ENCODE data around the gene PAPPA. TPM values are rescaled to one million over a fixed set of nuclear protein-coding genes. Genes with fewer than 3 reads are reported as not detected.

PAPPA gene
- total RNA-seq, 2 donors from 2014 or later, result 0.09 TPM

GRCh38 chr9:116155698-116156039 is 2.1 kb downstream of the PAPPA start:
- H3K27me3 ChIP-seq (ENCODE audit: control insufficient read depth, insufficient read depth, low read length, poor library complexity, severe bottlenecking), result peaks cover 87% of the 10 kb centered on the region
- H3K4me1 Mint-ChIP-seq, result peaks cover 40% of the 10 kb centered on the region
- H3K9ac ChIP-seq (ENCODE audit: extremely low read depth, low read length, poor library complexity, severe bottlenecking), result no peak overlapping the region
- 3 to 5% methylated on average over 6 to 10 of the region's 10 CpGs for WGBS, 2 experiments (ENCODE audit: insufficient coverage in 1 of 2, insufficient read length in 1 of 2)
- peaks cover 92% of the 10 kb centered on the region for H3K27me3 Mint-ChIP-seq (ENCODE audit: insufficient read depth)
- H3K4me1 ChIP-seq (ENCODE audit: control insufficient read depth, insufficient read depth, low read length), result no peaks in the 10 kb centered on the region
- TF ChIP-seq CTCF (conservative IDR thresholded peaks at IDR 0.05), result no peak
- no peaks in the 10 kb centered on the region for H3K36me3 ChIP-seq (ENCODE audit: control insufficient read depth, insufficient read depth, low read length)
- peak overlapping the region; percentile 57 for H3K4me3 ChIP-seq (ENCODE audit: low read length)
- no peaks in the 10 kb centered on the region for H3K9me3 Mint-ChIP-seq
- H3K9me3 ChIP-seq (ENCODE audit: control insufficient read depth, low read length), result no peaks in the 10 kb centered on the region
- peak overlapping the region; percentile 53 for H3K4me3 Mint-ChIP-seq
- DNase-seq, result no peak
- H3K27ac Mint-ChIP-seq, result no peak overlapping the region
- H3K27ac ChIP-seq (ENCODE audit: low read depth, low read length), result no peak overlapping the region
- H3K36me3 Mint-ChIP-seq (ENCODE audit: low read depth), result no peaks in the 10 kb centered on the region

- Histone ChIP-seq H3K4me1 (ENCODE audit: control insufficient read depth, insufficient read depth, low read length) (no peaks in the 10 kb centered on the region), H3K36me3 (ENCODE audit: control insufficient read depth, insufficient read depth, low read length) (no peaks in the 10 kb centered on the region), H3K9ac (ENCODE audit: extremely low read depth, low read length, poor library complexity, severe bottlenecking) (no peak overlapping the region), H3K4me3 (ENCODE audit: low read length) (peak overlapping the region; percentile 6), H3K27me3 (ENCODE audit: control insufficient read depth, insufficient read depth, low read length, poor library complexity, severe bottlenecking) (peaks cover 97% of the 10 kb centered on the region), H3K27ac (ENCODE audit: low read depth, low read length) (no peak overlapping the region), H3K9me3 (ENCODE audit: control insufficient read depth, low read length) (no peaks in the 10 kb centered on the region)
- WGBS, 2 experiments (ENCODE audit: insufficient coverage in 1 of 2, insufficient read length in 1 of 2), result 2 to 6% methylated on average over 15 to 24 of the region's 24 CpGs
- H3K27me3 Mint-ChIP-seq (ENCODE audit: insufficient read depth), result peaks cover 94% of the 10 kb centered on the region
- peak overlapping the region; percentile 48 for H3K27ac Mint-ChIP-seq
- no peaks in the 10 kb centered on the region for H3K36me3 Mint-ChIP-seq (ENCODE audit: low read depth)
- peak overlapping the region; percentile 35 for H3K4me3 Mint-ChIP-seq
- DNase-seq, result peak; percentile 90
- TF ChIP-seq CTCF (conservative IDR thresholded peaks at IDR 0.05), result peak; percentile 19
- no peaks in the 10 kb centered on the region for H3K9me3 Mint-ChIP-seq
- H3K4me1 Mint-ChIP-seq, result peaks cover 40% of the 10 kb centered on the region
Observed at GRCh38 chr9:116156621-116157314, 3.2 kb downstream of the PAPPA start.

DNA sequence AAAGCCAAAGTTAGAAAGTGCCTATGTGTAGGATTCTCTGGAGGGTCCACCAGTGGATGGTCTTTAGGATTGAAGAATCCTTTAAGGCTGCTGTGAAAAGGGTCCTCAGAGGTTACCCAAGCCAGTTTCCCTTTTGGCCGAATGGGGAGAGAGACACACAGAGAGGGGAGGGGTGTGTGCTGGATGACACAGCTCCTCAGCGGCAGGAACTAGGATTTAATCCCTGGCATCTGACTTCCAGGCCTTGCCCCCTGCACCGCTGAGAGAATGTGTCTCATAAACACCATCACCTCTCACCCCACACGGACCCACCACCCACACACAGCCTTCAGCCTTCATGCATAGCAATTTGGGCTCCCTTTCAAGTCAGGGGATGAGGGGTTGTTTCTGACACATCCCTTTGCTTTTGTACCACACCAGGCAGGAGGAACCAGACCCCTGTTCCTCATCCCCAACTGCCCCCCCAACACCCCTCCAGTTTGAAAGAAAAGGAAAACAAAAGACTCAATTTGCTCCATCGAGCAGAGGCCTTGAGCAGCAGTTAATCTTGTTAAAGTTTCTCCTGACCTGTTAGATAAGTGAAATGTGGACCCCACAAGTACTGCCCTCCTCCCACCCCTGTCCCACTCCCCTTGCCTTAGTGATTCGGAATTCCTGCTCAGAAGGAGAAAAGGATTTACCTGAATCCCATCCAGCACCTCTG is 4.0 kb downstream of the PAPPA start:
- Mint-ChIP-seq H3K4me3 (no peak overlapping the region), H3K4me1 (peaks cover 40% of the 10 kb centered on the region), H3K9me3 (no peaks in the 10 kb centered on the region), H3K27me3 (ENCODE audit: insufficient read depth) (peaks cover 92% of the 10 kb centered on the region), H3K27ac (no peak overlapping the region), H3K36me3 (ENCODE audit: low read depth) (no peaks in the 10 kb centered on the region)
- WGBS, 2 experiments (ENCODE audit: insufficient coverage in 1 of 2, insufficient read length in 1 of 2), result 23 to 24% methylated on average over 2 to 6 of the region's 6 CpGs
- H3K27ac ChIP-seq (ENCODE audit: low read depth, low read length), result no peak overlapping the region
- H3K4me1 ChIP-seq (ENCODE audit: control insufficient read depth, insufficient read depth, low read length), result no peaks in the 10 kb centered on the region
- no peak overlapping the region for H3K4me3 ChIP-seq (ENCODE audit: low read length)
- peak; percentile 75 for DNase-seq
- peaks cover 97% of the 10 kb centered on the region for H3K27me3 ChIP-seq (ENCODE audit: control insufficient read depth, insufficient read depth, low read length, poor library complexity, severe bottlenecking)
- H3K9ac ChIP-seq (ENCODE audit: extremely low read depth, low read length, poor library complexity, severe bottlenecking), result no peak overlapping the region
- H3K9me3 ChIP-seq (ENCODE audit: control insufficient read depth, low read length), result no peaks in the 10 kb centered on the region
- H3K36me3 ChIP-seq (ENCODE audit: control insufficient read depth, insufficient read depth, low read length), result no peaks in the 10 kb centered on the region
- no peak for TF ChIP-seq CTCF (conservative IDR thresholded peaks at IDR 0.05)
